EH (cell line): ENCODE measurements around the gene TELO2.

Experiments
- DNase-seq: peaks from one replicate; pipeline ENCODE4 v3.0.0-alpha.2; 2015; ENCODE audit warnings: low read depth

TELO2 gene

DNA sequence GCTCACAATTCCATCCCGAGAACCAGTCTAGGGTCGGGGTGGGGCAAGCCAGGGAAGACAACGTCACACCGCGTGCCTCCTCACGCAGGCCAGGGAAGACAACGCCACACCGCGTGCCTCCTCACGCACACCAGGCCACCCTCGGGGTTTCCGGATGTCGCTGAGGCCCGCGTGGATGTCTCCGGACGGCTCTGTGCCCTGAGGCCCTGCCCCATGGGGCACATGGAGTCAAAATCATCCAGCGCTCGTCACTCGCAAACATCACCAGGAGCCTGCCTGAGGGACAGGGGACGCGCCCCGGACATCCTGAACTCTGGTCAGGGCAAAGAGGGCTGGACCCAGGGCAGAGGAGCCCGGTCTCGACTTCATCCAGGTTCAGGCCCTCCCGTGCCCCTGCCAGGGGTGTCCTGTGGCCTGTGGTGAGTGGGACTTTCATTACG, 44.0 kb downstream of the TELO2 start:
- DNase-seq = no peak

DNA sequence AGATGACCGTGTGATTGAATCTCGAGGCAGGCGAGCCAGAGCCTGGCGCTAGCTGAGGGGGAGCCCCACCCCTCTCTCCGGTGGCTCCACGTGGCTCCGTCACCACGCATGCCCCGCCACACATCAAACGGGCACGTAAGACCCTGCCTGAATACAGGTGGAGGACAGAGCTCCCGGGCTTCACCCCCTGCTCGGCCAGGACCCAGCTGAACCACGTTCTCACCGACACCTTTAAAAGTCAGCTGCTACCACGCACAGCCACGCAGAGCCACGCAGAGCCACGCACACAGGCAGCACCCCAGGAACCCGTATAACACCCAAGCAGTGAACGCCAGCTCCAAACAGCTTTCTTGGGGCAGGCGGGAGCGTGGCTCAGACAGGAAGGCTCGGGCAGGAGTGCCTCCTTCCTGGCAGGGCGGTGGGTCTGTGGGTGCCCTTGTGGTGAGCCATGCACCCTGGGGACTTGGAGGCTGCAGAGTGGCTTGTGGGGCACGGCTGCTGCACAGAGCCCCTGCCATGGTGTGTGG, 44.7 kb downstream of the TELO2 start:
- DNase-seq = no peak

DNA sequence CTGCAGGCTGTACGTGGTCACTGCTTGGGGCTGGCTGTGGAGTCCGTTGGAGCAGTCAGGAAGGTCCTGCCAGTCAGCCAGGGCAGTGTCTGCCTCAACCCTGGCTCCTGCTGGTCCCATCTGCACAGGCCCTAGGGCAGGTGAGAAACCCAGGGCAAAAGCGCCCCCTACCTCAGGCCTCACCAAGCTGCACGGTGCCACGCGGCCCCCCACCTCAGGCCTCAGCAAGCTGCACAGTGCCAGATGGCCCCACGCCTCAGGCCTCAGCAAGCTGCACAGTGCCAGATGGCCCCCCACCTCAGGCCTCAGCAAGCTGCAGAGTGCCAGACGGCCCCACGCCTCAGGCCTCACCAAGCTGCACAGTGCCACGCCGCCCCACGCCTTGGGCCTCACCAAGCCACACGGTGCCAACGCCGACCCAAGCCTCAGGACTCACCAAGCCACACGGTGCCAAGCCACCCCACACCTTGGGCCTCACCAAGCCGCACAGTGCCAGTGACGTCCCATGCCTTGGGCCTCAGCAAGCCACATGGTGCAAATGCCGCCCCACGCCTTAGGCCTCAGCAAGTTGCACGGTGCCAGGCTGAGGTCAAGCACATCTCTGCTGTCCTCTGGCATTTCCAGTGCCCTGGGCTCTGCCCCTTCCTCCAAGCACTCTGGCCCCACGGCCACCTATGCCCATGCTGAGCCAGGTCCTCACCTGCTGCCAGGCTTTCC, 45.8 kb downstream of the TELO2 start:
- no peak for DNase-seq

DNA sequence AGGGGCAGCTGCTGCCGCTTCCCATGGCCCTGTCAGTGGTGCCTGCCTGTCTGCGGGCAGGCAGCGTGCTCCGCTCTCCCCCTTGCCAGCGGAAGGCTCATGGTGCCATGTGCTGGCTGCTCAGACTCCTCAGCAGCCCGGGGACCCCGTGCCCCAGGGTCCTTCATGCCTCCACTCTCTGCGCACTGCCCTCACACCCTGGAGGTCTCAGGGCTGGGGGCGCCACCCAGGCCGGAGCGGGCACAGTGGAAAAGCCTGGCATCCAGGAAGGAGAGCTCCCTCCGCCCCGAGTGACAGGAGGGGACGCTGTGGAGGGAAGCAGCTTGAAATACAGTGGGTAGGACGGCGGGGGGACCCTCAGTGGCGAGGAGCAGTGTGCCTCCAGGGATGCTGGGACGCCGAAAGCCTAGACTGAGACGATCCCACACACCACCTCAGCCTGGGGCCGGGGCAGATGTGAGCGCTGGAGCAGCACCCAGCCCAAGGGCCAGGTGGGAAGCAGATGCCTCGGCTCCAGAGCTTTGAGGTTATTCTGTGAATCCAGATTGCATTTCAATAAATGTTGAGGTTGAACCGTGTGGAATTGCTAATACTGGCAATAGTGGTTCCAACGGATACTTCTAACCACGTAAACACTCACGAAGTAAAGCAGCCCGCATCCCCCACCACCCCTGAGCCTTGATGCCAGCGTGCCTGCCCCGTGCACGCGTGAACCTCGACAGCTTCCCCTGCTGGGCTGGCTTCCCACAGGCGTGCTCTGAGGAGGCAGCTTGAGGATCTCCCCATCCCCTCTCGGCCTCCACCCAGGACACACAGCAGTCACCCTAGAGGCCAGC, 46.8 kb downstream of the TELO2 start:
- no peak for DNase-seq

DNA sequence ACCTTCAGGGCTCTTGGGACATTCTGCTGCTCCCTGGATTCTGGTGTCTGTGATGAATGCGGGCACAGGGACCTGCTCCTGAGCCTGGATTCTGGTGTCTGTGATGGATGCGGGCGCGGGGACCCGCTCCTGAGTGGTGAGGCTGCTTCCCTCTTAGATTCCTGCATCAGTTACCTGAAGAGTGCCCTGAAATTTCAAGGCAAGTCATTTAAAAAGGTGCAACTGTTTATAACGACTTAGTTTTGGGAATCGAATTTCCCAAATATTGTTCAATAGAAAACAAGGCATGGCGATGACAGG, 47.3 kb downstream of the TELO2 start:
- no peak for DNase-seq

DNA sequence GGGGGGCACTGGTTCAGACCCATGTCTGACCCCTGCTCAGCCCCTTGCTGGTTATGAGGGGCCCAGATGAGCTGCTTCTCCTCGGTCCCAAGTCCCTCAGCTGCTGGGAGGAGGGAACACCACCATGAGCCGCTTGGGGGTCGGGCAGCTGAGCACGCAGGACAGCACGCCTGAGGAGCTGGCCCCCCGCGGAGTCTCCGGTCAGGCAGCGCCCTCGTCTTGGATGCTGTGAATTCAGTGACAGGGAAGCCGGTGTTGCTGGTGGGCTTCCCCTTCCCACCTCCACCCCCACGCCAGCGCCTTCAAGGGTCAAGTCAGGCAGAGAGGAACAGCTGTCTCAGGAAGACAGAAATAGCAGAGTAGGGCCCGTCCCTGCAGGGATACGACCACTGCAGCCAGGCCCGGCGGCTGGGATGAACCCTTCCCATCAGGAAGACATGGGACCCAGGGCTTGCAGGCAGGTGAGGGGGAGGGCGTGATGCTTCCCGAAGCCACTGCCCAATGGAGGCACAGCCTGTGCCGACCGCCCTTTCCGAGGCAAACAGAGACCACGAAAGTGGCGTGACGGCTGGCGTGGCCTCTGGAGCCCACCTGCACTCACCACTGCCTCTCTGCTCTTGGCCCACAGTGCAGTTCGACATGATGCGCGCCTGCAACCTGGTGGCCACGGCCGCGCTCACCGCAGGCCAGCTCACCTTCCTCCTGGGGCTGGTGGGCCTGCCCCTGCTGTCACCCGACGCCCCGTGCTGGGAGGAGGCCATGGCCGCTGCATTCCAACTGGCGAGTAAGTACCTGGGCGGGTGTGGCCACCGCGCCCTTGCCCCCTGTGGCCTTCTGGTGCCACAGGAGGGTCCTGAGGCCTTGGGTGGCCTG, 48.4 kb downstream of the TELO2 start:
- DNase-seq = no peak

DNA sequence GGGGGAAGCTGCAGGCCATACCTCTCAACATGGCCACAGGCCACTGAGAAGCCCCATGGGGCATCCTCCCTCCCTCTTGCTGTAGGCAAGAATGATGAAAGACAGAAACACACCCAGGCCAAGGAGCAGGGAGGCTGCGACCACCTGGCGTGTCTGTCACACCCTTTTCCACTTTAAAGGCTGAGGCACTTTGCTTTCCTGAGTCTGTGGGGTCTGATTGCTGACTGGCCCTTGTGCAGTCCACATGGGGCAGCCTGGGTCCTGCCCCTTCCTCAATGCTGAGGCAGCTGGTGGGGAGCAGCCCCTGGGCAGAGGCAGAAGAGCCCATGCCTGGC, 49.0 kb downstream of the TELO2 start:
- no peak for DNase-seq

DNA sequence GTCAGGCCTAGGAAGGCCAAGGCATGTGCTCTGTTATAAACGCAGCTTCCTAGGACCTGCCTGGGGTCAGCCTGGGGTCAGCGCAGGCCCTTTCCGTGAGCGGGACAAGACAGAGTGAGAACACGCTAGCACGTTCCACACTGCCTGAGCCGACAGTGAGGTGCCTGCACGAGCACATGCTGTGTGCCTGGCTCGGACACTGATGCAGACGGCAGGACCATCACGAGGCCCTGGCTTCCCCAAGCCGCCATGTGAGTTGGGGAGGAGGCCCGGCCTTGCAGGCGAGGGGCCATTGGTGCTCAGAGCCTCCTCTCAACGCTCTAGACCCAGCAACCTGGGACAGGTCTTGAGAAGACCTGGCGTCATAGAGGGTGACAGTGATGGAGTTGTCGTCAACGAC, 49.4 kb downstream of the TELO2 start:
- no peak for DNase-seq

DNA sequence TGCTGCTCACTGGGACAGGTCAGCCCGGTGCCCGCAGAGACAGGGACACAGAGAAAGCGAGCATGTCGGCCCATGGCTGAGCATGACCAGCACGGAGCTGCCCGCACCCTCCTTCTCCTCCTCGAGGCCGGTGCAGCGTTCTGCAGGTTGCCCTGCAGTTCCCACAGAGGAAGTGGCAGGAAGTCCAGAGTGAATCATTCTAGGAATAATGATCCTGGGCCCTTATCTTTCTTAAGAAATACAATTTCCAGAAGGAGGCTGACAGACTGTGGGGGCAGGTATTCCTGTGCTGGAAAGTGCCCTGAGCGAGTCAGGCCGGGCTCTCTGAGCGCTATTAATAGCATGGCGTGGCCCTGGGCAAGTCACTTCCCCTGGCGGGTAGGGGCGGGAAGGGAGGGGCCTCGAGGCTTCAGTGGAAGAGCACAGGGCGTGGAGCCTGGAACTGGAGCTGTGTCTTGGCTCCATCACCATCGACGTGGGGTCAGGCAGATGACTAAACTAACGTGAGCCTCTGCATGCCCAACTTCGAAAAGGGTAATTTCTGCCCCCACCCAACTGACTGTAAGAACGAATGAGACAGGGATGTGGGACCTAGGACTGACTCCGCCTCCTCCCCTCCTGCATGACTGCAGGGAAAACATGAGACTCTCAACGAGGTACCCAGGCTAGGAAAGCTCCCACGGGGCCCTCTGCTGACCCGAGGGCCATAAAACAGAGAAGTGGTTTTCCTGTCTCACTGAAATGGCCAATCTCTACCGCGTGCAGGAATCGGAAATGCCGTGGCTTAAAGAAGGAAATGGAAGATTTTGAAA, 50.1 kb downstream of the TELO2 start:
- peak; percentile 89 for DNase-seq

DNA sequence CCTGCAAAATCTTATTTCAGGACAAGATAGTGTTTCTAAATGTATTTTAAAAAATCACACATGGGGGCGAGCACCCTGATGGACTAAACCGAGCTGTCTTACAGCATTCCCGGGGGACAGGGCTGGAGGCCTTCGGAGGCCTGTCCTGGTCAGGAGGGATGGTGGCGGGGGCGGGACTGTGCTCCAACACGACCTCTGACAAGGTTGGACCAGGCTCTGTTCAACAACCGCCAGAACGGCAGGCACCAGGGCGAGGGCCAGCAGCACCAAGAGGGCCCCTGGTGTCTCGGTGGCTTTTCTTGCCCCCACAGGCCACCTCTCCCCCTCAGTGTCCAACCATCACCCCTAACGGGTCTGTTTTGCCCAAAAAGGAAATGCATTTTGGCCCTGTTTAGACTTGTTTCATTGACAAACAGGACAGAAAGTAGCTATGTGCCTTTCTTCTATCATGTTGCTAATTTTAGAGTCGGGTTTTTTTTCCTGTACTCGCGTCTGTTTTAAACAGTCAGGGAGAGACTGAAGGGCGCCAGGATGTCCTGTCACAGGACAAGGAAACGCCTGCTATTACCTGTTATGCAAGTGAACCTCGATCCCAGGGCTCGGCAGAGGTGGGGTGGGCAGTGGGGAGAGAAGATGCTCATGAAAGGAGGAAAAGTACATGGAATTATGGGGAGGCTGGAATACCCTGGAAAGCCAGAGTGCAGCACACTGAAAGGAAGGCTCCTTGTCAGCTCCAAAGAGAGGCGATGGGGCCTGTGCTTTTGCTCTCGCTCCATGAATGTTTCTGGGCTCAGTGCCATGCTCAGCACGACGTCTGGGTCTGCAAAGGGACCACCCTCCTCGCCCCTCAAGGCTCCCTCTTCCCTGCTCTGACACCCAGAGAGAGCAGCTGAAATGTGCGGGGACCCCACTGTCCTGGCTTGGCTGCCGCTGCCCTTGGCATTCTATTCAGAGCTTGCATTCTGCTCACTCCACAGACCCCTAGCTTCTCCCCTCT, 52.2 kb downstream of the TELO2 start:
- DNase-seq = no peak

DNA sequence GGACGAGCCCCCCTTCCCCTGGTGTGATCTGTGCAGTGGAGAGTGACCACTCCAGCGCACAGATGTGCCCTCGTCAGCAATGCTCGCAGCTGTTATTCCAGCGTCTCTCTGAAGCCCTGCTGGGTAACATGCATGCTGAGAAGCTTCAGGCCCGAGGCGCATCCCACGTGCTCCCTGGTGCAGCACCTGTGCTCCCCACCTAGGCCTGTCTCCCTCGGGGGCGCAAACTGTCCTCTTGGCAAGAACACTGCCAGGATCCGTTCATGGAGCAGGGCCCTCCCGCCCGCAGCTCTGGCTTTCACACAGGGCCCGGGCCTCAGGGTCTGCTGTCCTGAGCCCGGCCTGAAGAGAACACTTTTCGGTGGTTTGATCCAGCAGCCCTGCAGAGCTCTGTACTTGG, 53.3 kb downstream of the TELO2 start:
- DNase-seq = no peak

DNA sequence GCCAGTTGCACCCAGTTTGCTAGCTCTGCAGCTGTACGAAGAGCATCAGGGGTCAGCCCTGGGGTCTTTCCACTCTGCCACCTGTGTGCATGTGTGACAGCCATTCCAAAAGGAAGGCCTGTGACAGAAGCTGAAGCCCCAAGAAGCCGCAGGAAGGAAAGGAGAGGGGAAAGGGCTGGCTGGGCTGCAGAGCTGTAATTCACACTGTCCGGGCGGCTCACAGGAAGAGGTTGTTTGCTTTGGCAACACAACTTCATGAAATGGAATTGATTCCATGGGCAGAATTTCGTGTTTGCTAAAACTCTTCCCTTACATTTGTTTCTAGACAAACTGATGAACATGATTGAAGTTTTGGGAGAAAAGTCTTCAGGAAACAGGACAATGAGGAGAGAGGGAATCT, 55.1 kb downstream of the TELO2 start:
- DNase-seq = peak; percentile 55

DNA sequence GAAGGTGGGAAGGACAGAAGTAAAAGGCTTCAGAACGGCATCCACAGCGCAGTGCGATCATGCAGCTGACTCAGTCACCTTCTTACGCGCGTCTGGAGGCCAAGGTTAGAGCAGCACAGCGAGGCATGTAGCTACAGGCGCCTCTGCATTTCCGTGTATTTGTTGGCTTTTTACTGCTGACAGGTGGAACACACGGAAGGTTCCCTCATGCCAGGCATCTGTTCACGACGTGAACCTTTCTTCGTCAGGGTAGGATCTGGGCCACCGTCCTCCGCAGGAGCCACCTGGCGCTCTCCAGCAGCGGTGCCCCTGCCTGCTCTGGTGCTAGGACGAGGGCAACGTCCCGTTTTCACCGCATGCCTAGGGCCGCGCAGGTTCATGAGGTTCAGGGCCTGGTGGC, 55.6 kb downstream of the TELO2 start:
- DNase-seq = no peak

DNA sequence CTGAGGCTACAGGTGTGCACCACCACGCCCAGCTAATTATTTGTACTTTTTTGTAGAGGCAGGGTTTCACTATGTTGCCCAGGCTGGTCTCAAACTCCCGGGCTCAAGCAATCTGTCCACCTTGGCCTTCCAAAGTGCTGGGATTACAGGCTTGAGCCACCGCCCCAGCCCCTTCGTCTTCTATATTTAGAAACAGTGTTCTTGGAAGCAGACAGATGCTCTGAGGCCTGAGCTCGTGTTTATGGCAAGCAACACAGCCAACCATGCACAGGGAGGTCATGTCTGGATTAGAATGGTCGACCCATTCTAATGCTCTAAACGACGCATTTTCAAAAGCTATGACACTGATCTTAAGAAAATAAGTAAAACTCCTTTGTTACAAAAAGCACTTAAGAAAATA, 56.9 kb downstream of the TELO2 start:
- no peak for DNase-seq

DNA sequence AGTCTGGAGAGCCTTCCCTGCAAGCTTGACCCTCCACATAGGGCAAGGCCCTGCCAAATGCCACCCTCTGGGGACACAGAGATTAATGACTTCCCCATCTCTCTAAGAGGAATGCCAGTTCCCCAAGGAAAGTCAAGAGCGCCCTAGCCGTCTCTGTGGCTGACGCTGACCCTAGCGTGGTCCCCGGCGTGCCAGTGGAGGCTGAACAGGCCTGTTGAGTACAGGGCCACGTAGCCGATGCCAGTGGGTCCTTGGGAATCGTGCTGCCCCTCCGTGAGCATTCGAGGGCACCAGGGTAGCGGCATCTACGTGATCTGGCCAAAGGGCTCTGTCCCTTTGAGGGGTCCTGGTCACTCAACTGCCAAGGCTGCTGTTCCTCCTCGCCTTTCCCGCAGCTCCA, 57.5 kb downstream of the TELO2 start:
- DNase-seq = no peak

DNA sequence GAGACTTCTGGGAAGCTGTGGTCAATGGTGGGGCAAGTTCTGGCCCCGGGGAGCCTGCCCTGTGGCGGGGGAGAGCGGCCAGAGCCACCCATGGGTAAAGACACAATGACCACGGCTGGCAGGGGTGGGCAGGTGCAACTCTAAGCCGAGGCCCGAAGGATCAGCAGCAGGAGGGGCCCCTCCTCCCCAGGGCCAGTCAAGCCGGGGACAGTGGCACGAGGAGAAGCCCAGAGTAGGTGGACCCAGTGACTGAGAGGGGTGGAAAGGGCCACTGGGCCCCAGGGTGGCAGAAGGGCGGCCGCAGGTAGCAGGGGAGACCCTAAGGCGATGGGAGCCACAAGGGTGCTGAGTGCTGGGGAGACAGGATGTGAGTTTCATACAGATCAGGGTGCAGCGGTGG, 58.0 kb downstream of the TELO2 start:
- DNase-seq = no peak

DNA sequence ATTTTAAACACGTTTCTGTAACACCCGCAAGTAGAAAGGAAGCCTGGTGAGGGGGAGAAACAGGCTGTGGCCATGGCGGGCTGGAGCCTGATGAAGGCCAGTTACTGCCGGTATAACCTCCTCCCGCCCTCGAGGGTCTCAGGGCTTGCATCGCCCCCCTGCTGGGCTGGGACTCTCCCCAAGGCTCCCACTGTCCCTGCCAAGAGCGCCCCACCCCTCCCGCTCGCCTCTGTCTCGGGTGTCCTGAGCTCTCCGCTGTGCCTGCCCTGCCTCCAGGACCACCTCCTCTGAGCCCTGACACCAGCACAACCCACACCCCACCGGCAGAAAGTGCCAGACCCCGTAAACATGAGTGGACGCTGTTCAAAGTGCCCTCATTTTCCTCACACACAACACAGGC, 59.0 kb downstream of the TELO2 start:
- no peak for DNase-seq

DNA sequence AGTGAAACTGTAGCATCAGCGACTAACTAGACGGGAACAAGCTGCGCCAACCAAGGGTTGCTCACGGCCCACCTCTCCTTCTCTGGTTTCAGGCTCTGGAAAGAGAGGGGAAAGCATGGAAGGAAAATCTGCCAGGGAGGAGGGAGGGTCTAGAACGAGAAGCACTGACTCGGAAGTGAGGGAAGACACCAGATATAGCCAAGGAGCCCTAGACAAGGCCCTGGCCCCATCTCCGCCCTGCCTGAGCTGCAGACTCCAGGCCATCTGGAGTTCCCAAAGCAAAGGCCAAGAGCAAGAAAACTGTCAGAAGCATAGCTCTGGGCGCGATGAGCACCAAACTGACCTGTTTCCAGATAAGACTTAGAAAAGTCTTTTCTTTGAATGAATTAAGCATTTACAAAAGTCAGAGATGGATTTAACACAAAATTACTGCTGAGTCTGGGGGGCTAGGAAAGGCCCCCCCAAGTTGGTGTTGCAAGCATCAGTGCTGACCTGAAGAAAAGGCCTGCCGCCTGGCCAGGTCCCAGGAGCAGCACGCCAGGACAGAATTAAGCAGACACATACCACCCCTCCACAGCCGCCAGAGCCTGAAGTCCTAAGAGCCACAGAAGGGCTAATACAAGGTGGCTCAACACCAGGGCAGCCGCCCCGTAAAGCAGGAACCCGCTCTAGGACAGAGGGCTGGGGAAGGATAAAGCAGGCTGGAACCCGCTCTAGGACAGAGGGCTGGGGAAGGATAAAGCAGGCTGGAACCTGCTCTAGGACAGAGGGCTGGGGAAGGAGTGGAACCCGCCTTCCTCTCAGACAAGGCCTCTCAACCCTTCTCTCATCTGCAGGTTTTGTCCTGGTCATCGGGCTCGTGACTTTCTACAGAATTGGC, 61.0 kb downstream of the TELO2 start:
- DNase-seq = no peak

DNA sequence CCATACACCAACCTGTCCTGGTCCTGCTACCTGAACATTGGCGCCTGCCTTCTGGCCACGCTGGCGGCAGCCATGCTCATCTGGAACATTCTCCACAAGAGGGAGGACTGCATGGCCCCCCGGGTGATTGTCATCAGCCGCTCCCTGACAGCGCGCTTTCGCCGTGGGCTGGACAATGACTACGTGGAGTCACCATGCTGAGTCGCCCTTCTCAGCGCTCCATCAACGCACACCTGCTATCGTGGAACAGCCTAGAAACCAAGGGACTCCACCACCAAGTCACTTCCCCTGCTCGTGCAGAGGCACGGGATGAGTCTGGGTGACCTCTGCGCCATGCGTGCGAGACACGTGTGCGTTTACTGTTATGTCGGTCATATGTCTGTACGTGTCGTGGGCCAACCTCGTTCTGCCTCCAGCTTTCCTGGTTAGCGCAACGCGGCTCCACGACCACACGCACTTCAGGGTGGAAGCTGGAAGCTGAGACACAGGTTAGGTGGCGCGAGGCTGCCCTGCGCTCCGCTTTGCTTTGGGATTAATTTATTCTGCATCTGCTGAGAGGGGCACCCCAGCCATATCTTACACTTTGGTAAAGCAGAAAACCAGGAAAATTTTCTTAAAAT, 61.8 kb downstream of the TELO2 start:
- DNase-seq = no peak
